ENCODE data around the gene ABCB8.

DNA sequence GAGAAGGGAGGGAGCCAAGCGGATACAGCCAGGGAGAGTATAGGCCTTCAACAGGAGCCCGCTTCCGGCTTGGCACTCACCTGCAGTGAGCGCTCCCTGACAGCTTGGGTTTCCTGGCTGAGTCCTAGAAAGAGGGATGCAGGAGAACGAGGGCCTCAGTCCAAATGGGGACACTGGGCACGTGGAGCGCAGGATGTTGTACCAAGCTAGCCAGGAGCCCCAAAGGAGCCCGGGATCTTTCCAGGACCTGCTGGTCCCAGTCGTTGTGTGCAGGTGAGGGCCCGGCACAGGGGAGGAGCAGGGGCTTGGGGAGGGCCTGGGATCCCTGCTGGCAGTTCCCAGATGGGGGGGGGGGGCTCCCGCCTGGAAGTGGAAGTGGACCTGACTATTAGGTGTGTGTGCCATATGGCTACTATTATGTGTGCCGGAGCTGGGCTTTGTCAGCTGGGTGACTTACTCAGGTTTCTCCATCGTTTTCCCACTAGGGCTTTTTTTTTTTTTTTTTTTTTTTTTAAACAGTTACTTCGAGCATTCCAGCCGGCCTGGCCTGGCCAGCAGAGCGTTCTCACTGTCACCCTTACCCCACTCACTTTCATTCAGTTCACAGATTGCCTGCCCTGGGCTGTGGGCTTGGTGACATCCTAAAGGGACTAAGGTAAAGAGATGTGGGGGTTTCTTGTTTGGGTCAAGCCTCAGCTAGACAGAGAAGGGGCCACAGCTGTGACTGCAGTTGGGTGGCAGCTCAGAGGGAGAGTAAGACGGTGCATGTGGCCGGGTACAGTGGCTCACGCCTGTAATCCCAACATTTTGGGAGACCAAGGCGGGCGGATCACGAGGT, 61.9 kb downstream of the ABCB8 start:
- TF ChIP-seq CTCF (conservative IDR thresholded peaks at IDR 0.05; ENCODE audit: low read depth, low read length) (no peak), RFX5 (IDR thresholded peaks at IDR 0.05; ENCODE audit: low read depth, low read length) (no peak), RCOR1 (IDR thresholded peaks at IDR 0.05; ENCODE audit: insufficient replicate concordance, low read length) (no peak), POLR2A (IDR thresholded peaks at IDR 0.05; ENCODE audit: low read depth, low read length) (no peak), MAZ (IDR thresholded peaks at IDR 0.05; ENCODE audit: borderline replicate concordance, low read depth, low read length) (no peak), BHLHE40 (IDR thresholded peaks at IDR 0.05; ENCODE audit: low read depth, low read length) (no peak), RAD21 (IDR thresholded peaks at IDR 0.05; ENCODE audit: low read length) (no peak), MXI1 (IDR thresholded peaks at IDR 0.05; ENCODE audit: borderline replicate concordance, low read depth, low read length) (no peak), SMC3 (IDR thresholded peaks at IDR 0.05; ENCODE audit: low read depth, low read length) (no peak)
- TF ChIP-seq, protein P1, sequence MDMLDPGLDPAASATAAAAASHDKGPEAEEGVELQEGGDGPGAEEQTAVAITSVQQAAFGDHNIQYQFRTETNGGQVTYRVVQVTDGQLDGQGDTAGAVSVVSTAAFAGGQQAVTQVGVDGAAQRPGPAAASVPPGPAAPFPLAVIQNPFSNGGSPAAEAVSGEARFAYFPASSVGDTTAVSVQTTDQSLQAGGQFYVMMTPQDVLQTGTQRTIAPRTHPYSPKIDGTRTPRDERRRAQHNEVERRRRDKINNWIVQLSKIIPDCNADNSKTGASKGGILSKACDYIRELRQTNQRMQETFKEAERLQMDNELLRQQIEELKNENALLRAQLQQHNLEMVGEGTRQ (IDR thresholded peaks at IDR 0.05; ENCODE audit: low read depth, low read length): no peak
